ENCODE data around the gene FCHO1. TPM values are rescaled to one million over a fixed set of nuclear protein-coding genes. Genes with fewer than 3 reads are reported as not detected.

FCHO1 gene
- total and polyA plus RNA-seq, 4 donors = 0.69 to 2.8 (median 1.7) TPM

GRCh38 chr19:17834350-17835181 is 83.3 kb downstream of the FCHO1 start:
- no peaks in the 10 kb centered on the region for H3K9me3 ChIP-seq (ENCODE audit: control insufficient read depth in 4 of 4, low read length in 3 of 4)
- H3K9ac ChIP-seq (ENCODE audit: low read depth in 1 of 2, low read length in 2 of 2) = no peak overlapping the region
- no peak for DNase-seq (ENCODE audit: low spot score)
- no peak overlapping the region for H3K4me3 ChIP-seq (ENCODE audit: low read depth in 1 of 3, low read length in 3 of 3)
- no peaks in the 10 kb centered on the region for H3K36me3 ChIP-seq (ENCODE audit: control insufficient read depth in 4 of 4, insufficient read depth in 3 of 4, low read depth in 1 of 4, low read length in 3 of 4)
- 74% methylated on average over 27 of the region's 27 CpGs for WGBS
- TF ChIP-seq EGR1 (IDR thresholded peaks at IDR 0.05; ENCODE audit: low read depth in 2 of 2) (no peak), TAF1 (conservative IDR thresholded peaks at IDR 0.05) (no peak), RAD21 (IDR thresholded peaks at IDR 0.05) (no peak), NR2F2 (IDR thresholded peaks at IDR 0.05) (no peak), GABPA (IDR thresholded peaks at IDR 0.05 in 1 of 2, conservative IDR thresholded peaks at IDR 0.05 in 1 of 2) (no peak), RXRA (IDR thresholded peaks at IDR 0.05) (no peak), REST (IDR thresholded peaks at IDR 0.05) (no peak), ZBTB33 (IDR thresholded peaks at IDR 0.05) (no peak), JUND (IDR thresholded peaks at IDR 0.05) (no peak), HNF4G (IDR thresholded peaks at IDR 0.05) (no peak), HNF4A (conservative IDR thresholded peaks at IDR 0.05) (no peak), ATF3 (IDR thresholded peaks at IDR 0.05) (no peak), CTCF (IDR thresholded peaks at IDR 0.05; ENCODE audit: low read depth, low read length, missing input control) (no peak), SP1 (IDR thresholded peaks at IDR 0.05) (no peak), YY1 (IDR thresholded peaks at IDR 0.05) (no peak)
- peaks cover 0 to 3% (median 0%) of the 10 kb centered on the region in 4 donors for H3K4me1 ChIP-seq (ENCODE audit: control insufficient read depth in 4 of 4, insufficient read depth in 4 of 4, low read length in 3 of 4)
- H3K27ac ChIP-seq (ENCODE audit: low read depth in 1 of 2, low read length in 2 of 2) = no peak overlapping the region
- H3K27me3 ChIP-seq (ENCODE audit: control insufficient read depth in 4 of 4, insufficient read depth in 4 of 4, low read length in 3 of 4) = peaks cover 0 to 4% (median 0%) of the 10 kb centered on the region in 4 donors
